COLO829 (cell line): ENCODE data around the gene CES5A.
"Not testable (repeated sequence)": the region's sequence is repeated elsewhere in the genome, so short reads cannot be mapped to it uniquely, and the experiment has no call there.

Experiments
- DNase-seq: peaks from one replicate; pipeline ENCODE4 v3.0.0; 2012; ENCODE audit warnings: low spot score

The CES5A gene

DNA sequence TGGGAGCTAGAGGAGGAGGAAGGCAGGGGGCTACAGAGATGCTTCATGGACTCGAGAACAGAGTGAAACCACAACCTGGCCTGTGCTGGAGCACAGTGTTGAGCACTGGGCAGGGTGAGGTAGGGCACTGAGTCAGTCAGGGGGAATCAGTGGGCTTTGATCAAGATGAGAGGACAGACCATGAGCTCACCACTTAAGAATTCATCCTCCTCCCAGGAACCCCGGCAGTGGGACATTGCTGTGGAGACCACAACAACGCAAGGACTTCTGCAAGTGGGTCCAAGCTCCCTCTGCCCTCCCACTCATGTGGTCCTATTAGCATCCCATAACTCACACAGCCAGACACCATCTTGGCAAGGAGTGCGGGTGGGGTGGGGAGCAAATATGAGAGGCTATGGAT lies 1.7 kb upstream of the CES5A start:
- no peak for DNase-seq

DNA sequence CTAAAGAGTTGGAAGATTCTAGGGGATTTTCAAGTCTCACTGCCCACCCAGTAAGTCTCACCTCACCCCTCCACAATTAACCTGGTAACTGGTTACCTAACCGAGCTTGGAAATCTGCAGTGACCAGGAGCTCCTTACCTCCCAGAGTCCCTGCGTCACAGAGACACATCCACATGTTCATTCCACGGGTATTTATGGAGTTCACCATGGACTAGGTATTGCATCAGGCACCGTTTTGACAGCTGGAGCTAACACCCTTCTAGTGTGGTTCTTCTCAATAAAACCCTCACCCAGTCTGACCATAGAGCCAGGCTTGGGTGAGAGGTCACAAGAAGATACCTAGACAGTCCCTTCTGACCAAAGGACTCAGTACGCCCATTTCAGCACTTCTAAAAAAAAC lies 2.1 kb downstream of the CES5A start:
- no peak for DNase-seq

DNA sequence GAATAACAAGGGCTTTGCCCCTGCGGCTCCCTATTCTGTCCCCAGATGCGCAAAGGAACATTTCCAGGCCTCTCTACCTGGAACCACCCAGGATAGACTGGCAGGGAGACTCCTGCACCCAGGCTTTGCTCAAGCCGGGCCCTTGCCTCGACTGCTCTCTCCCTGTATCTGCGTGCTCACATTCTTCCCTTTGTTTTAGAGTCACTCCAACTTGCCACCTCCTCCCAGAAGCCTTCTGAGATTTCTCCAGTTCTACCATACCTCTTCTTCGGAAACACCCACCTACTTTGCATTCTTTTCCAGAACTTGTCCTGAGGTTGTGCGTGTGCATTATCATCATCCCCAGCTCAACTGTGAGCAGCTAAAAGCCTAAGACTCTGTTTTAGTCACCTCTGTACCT lies 3.0 kb downstream of the CES5A start:
- no peak for DNase-seq

DNA sequence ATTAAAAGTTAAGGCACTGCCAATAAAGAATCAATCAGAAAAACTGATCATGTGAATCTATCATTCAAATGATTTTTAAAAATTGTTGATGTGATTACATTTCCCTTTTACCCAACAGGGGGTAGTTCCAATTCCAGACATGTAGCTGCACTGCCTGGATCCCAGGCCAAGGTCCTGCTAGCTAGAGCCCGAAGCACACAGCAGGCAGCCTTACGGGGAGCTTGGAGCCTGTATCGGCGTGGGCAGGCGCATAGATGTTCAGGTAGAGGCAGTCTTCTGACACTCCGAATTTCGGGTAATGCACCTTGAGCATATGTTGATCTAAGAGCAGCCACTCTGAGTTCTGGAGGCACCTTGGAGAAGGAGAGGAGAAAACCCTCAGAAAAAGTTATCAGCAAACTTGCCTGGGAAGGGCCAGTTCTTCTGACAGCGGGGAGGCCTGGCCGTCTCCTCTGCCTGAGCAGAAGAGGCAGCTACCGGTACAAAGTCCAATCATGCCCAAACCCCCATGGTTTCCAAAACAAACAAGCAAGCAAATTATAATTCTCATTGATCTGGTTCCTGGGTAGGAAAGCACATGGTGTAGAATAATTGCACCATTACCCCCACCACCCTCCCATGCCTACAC lies 3.6 kb downstream of the CES5A start:
- no peak for DNase-seq

GRCh38 chr16:55868980-55869379 lies 6.2 kb downstream of the CES5A start:
- no peak for DNase-seq

DNA sequence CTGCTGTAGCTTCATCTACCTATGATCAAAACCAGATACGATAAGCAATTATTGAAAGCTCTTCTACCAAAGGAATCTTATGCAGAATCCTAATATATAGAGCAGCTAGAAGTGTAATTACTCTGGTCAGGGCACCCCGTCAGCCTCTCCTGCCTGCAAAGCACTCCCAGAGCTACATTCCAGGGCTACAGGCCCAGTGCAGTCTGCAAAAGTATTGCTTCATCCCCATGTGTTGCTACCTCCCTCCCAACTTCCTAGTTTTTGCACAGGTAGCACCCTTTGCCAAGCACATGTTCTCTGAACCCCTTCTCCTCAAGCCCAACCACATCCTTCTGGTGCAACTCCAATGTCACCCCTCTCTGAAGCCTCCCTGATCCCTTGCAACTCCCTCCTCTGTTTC lies 7.0 kb downstream of the CES5A start:
- no peak for DNase-seq

DNA sequence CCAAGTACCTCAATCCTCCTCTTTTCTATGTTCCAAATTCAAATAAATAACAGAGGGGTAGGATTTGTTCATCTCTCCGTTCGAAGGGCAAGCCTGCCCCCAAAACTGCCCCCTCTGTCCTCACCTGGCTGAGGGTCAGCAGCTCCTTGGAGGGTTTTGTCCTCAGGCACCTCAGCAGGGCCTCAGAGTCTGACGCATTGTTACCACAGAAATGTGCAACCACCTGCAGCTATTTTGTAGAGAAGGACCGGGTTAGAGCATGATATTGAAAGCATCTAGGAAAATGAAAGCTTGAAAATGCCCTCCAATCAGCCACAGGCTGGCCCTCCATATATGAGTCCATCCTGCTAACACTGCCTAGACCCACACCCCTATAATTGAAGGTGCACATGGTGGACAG lies 13.9 kb downstream of the CES5A start:
- DNase-seq, result no peak

DNA sequence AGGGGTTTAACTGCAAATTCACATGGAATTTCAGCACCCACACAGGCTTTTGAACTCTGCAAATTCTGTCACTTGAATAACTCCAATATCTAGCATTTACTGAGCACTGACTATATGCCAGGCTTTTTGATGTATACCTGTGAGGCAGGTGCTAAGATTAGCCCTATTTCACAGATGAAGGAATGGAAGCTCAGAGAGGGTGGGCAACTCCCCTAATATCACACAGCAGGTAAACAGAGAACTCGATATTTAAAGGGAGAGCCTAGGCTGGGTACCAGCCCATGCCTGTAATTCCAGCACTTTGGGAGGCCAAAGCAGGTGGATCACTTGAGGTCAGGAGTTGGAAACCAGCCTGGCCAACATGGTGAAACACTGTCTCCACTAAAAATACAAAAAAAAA lies 17.5 kb downstream of the CES5A start:
- DNase-seq, result not testable (repeated sequence)

- DNase-seq, result no peak
These were observed 18.2 kb downstream of the CES5A start for GRCh38 chr16:55856950-55857349.

GRCh38 chr16:55853114-55853513 lies 22.1 kb downstream of the CES5A start:
- DNase-seq, result no peak

DNA sequence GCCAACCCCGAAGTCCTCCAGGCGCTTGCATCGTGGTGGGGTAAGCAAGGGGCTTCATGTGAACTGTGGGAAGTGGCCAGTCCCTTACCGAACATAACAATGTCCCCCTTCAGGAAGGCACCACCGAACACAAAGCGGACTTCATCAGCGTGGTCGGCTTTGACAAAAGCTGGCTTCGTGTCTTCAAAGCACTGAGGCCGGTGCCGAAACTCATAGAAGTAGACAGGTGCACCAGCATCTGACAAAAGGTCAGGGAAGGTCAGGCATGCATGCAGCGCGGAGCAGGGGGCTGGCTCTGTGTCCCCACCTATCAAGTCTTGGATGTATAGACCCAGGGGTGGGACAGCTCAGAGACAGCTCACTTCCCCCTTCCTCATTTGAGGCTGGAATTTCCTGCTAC lies 25.6 kb downstream of the CES5A start:
- DNase-seq, result no peak

GRCh38 chr16:55846598-55847346 lies 28.4 kb downstream of the CES5A start:
- DNase-seq, result no peak

DNA sequence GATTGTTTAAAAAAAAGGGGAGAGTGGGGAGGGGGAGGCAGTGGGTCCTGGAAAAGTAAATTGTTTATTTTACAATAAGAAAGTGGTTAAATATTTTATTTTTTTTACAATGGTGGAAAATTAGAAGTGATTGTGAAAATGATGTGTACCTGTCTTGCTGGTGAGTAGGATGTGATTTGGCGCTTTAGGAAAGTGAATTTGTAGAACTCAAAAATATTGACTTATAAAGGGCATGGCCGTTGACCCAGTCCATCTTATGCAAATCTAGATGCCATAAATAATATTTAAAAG lies 32.1 kb downstream of the CES5A start:
- no peak for DNase-seq

GRCh38 chr16:55842369-55843104 lies 32.6 kb downstream of the CES5A start:
- DNase-seq, result peak; percentile 40

DNA sequence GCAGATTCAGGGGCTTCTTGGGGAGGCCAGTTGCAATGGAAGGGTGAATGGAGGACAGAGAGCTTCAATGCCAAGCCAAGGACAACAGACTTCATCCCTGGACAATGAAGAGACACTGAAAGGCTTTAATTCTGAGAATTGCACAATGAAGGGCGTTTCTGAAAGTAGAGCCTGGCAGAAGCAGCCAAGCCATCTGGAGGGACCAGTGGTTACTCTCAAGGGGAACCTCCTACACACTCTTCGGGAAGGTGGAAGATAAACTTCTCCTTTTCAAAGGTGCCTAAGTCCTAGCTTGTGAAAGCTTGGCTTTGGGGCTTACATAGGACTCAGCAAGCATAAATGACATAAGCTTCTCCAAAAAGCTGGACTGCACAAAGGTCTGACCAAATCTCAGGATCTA lies 36.1 kb downstream of the CES5A start:
- DNase-seq, result no peak

DNA sequence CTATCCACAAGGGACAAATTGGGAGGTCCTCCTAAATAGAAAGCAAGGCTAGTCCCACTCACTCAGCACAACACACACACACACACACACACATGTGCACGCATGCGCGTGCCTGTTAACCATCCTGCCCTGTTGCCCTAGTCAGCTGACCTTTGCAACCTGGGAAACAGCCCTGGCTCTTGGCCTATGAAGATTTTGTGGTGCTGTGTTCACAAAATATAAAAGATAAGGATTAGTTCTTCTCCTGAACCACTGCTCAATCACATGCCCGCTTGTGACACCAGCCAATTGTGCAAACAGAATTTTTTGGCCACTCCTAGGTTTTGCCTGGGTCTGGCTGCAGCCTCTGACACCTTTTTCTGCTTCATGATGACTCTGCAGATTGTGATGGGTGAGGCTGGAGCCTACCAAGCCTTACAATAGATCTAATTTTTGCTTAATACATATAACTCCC lies 39.0 kb downstream of the CES5A start:
- no peak for DNase-seq

- DNase-seq, result no peak
These were observed 39.6 kb downstream of the CES5A start for GRCh38 chr16:55835581-55835980.

- not testable (repeated sequence) for DNase-seq
These were observed 40.0 kb downstream of the CES5A start for GRCh38 chr16:55835173-55835572.

- no peak for DNase-seq
These were observed 41.1 kb downstream of the CES5A start for GRCh38 chr16:55834049-55834448.

DNA sequence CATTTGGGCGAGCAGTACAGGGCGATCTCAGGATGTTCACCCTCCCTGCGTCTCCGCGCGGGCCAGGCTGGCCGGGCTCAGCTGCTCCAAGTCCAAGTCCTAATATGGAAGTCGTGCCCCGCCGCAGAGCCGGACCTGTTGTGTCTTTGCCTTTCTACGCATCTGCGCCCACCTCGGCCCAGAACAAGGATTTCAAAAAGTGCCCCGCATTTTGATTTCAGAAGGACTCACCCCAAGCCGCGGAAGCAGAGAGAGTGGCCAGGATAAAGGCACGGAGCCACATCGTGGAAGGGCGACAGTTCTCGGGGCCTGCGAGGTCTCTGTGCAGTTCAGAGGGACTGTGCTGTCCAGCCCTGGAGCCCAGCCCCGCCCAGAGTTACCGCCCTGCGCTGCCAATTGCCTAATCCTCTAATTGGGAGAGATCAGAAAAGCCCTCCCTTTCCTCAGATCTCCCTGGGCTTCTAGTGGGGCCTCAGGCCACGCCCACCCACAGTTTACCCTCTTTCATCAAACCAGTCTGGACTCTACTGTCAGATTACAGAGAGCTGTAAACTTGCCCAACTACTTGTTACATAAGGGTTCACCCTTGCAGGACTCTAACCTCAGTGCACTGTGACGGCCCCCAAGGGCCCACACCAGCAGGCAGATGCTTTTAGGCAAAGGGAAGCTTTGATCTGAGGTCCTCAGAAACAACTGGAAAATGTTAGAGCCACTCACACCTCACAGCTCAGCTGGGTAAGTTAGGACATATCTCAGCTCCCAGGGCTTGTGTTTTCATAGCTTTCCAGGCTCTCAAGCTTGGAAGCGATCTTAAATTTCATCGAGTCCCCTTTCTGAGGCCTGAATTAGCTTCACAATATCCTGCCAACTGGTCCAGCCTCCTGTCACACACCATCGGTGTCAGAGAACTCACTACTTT lies 42.1 kb downstream of the CES5A start, which contains the start of gene CES1:
TSS of gene CES1 (minus strand) at position 324 of the 919 bp plus-strand sequence. CDS start at position 283, 41 bp downstream.
- no peak for DNase-seq

GRCh38 chr16:55832425-55832772 lies 42.8 kb downstream of the CES5A start:
- DNase-seq, result no peak

DNA sequence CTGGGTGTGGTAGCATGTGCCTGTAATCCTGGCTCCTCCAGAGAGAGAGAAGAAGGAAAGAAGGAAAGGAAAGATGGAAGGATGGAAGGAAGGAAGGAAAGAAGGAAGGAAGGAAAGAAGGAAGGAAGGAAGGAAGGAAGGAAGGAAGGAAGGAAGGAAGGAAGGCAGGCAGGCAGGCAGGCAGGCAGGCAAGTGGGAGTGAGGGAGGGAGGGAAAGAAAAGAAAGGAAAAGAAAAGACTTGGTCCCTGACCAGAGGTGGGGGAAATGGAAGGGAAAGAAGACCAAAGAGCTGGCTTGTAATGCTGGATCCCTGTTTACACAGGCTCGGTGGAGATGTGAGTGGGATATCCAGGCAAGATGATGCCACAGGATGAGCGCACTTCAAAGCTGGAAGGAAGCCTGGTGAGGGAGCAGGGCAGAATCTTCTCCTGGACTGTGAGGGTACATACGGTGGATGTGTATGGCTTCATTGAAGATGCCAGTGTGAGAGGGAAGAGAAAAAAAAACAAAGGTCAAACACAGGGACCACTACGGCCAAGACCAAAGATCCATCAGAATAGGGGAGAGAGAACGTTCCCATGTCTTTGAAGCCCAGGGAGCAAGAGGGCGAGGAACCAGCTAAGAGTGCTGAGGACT lies 44.4 kb downstream of the CES5A start:
- DNase-seq, result no peak
